HCT116 (cell line): ENCODE data around the gene C1orf50. TPM values are rescaled to one million over a fixed set of nuclear protein-coding genes. Genes with fewer than 3 reads are reported as not detected.

Experiments
- ATAC-seq: fragments of 200-7000 bp; cut with Tn5 transposase; 2 replicates; pipeline ENCODE4 v1.9.1; 2020; ENCODE audit warnings: mild to moderate bottlenecking, moderate library complexity
- BruUV-seq: library from RNA; stranded (reverse); fragments of 400-500 nt; replicated peaks from 2 replicates; lab custom pipeline; 2021; lab: Mats Ljungman, UMichigan
- CTCF ChIA-PET: fragments of 300-600 bp; sonication (Branson Sonifier 250); formaldehyde crosslinking; loops from one replicate; lab custom pipeline; 2021; ENCODE audit warnings: antibody characterized with exemption; lab: Charles Lee
- POLR2A ChIA-PET: fragments of 300-600, 350-600 bp; sonication (Branson Sonifier 250); formaldehyde crosslinking; loops from one replicate; lab custom pipeline; 2021; ENCODE audit warnings: antibody characterized with exemption; lab: Charles Lee
- RAD21 ChIA-PET, 2 experiments: fragments of 300-600 bp; sonication (Branson Sonifier 250); formaldehyde crosslinking; loops; one replicate each; lab custom pipeline; 2023; ENCODE audit warnings: low total read pairs in 2 of 2; ENCODE audit not compliant: uncharacterized antibody in 2 of 2, unreplicated experiment in 2 of 2, low non-redundant PET in 1 of 2; lab: Charles Lee
- DNase-seq: peaks from one replicate; pipeline ENCODE4 v3.0.0-alpha.2; 2010; ENCODE audit warnings: low read depth, low spot score
- H2AFZ ChIP-seq: fragments of 200-600 bp; shearing (Covaris generic), sonication (generic); 2 replicates; pipeline ENCODE4 v1.6.1; 2017; ENCODE audit warnings: low read depth, mixed run types, mixed read lengths, antibody characterized with exemption, low read length; ENCODE audit not compliant: poor library complexity, severe bottlenecking
- H3K27ac ChIP-seq: 2 replicates; pipeline ENCODE4 v1.5.1; 2012; ENCODE audit warnings: low read depth, low read length
- H3K27me3 ChIP-seq: fragments of 200-600 bp; sonication (generic); 2 replicates; pipeline ENCODE4 v1.6.1; 2016; ENCODE audit warnings: mixed run types, low read length, mixed read lengths; ENCODE audit not compliant: insufficient read depth
- H3K36me3 ChIP-seq, 2 experiments: fragments of 200-500 bp in 1 of 2; fragments of 200-600 bp in 1 of 2; sonication (Bioruptor generic) in 1 of 2; sonication (generic) in 1 of 2; 2 replicates each; pipeline versions ENCODE4 v1.5.1 to v1.6.1; 2014 to 2016; ENCODE audit warnings: low read length in 2 of 2, inconsistent platforms in 1 of 2, mixed read lengths in 1 of 2, mixed run types in 1 of 2; ENCODE audit not compliant: insufficient read depth in 2 of 2, control insufficient read depth in 1 of 2
- H3K4me1 ChIP-seq, 2 experiments: fragments of 200-600 bp in 1 of 2; sonication (generic) in 1 of 2; 2 replicates each; pipeline versions ENCODE4 v1.5.1 to v1.6.1; 2012 to 2017; ENCODE audit warnings: low read length in 2 of 2, inconsistent platforms in 1 of 2, mild to moderate bottlenecking in 1 of 2, mixed read lengths in 1 of 2, mixed run types in 1 of 2, moderate library complexity in 1 of 2; ENCODE audit not compliant: insufficient read depth in 2 of 2, control insufficient read depth in 1 of 2
- H3K4me2 ChIP-seq: fragments of 200-600 bp; sonication (generic); 2 replicates; pipeline ENCODE4 v1.6.1; 2017; ENCODE audit warnings: mixed run types, low read length, mixed read lengths
- H3K4me3 ChIP-seq, 2 experiments: fragments of 200-600 bp in 1 of 2; sonication (generic) in 1 of 2; replicated peaks in 1 of 2; 2 replicates each; pipeline ENCODE4 v1.5.1; 2011 to 2016; ENCODE audit warnings: low read length in 2 of 2, control low read depth in 1 of 2, low read depth in 1 of 2, mild to moderate bottlenecking in 1 of 2, mixed read lengths in 1 of 2, mixed run types in 1 of 2
- H3K79me2 ChIP-seq: fragments of 200-600 bp; sonication (generic); 2 replicates; pipeline ENCODE4 v1.6.1; 2017; ENCODE audit warnings: mild to moderate bottlenecking, mixed run types, low read length, moderate library complexity, mixed read lengths; ENCODE audit not compliant: insufficient read depth
- H3K9ac ChIP-seq: fragments of 200-600 bp; sonication (generic); 2 replicates; pipeline ENCODE4 v1.6.1; 2016; ENCODE audit warnings: low read length, mixed read lengths
- H3K9me2 ChIP-seq: fragments of 200-600 bp; sonication (generic), shearing (Covaris generic); 2 replicates; pipeline ENCODE4 v1.6.1; 2017; ENCODE audit warnings: mixed run types, mild to moderate bottlenecking, moderate library complexity; ENCODE audit not compliant: insufficient read depth
- H3K9me3 ChIP-seq, 2 experiments: fragments of 200-500 bp in 1 of 2; fragments of 200-600 bp in 1 of 2; sonication (Bioruptor generic) in 1 of 2; sonication (generic) in 1 of 2; 2 replicates each; pipeline ENCODE4 v1.6.1; 2014 to 2017; ENCODE audit warnings: low read length in 2 of 2, mixed read lengths in 2 of 2, inconsistent platforms in 1 of 2, low read depth in 1 of 2, mild to moderate bottlenecking in 1 of 2, mixed run types in 1 of 2, moderate library complexity in 1 of 2; ENCODE audit not compliant: control insufficient read depth in 1 of 2, insufficient read depth in 1 of 2
- H4K20me1 ChIP-seq: fragments of 200-600 bp; sonication (generic), shearing (Covaris generic); 2 replicates; pipeline ENCODE4 v1.6.1; 2017; ENCODE audit warnings: mixed run types, mild to moderate bottlenecking, moderate library complexity; ENCODE audit not compliant: insufficient read depth
- CBX3 ChIP-seq: IDR thresholded peaks from 2 replicates; pipeline ENCODE4 v1.6.1; 2012; ENCODE audit warnings: low read depth
- CTCF ChIP-seq, 3 experiments: fragments of 200-600 bp in 1 of 3; sonication (generic) in 1 of 3; IDR thresholded peaks in 2 of 3; conservative IDR thresholded peaks in 1 of 3; 2 replicates each; pipeline ENCODE4 v1.5.1; 2012 to 2017; ENCODE audit warnings: low read depth in 2 of 3, low read length in 2 of 3, antibody characterized with exemption in 1 of 3, borderline replicate concordance in 1 of 3, control low read depth in 1 of 3, mild to moderate bottlenecking in 1 of 3, mixed read lengths in 1 of 3, mixed run types in 1 of 3, moderate library complexity in 1 of 3; ENCODE audit not compliant: insufficient read depth in 1 of 3
- EGR1 ChIP-seq: IDR thresholded peaks from 2 replicates; pipeline ENCODE4 v1.6.1; 2012; ENCODE audit warnings: low read depth
- ELF1 ChIP-seq: IDR thresholded peaks from 2 replicates; pipeline ENCODE4 v1.6.1; 2012; ENCODE audit warnings: low read depth, borderline replicate concordance
- FOSL1 ChIP-seq: IDR thresholded peaks from 2 replicates; pipeline ENCODE4 v1.6.1; 2012; ENCODE audit warnings: low read depth
- JUND ChIP-seq: IDR thresholded peaks from 2 replicates; pipeline ENCODE4 v1.6.1; 2012
- RAD21 ChIP-seq: IDR thresholded peaks from 2 replicates; pipeline ENCODE4 v1.6.1; 2012; ENCODE audit warnings: low read depth, mild to moderate bottlenecking
- TCF7L2 ChIP-seq: IDR thresholded peaks from 2 replicates; pipeline ENCODE4 v1.7.0; 2011; ENCODE audit warnings: borderline replicate concordance, inconsistent platforms; ENCODE audit not compliant: insufficient read depth, insufficient read length; ENCODE audit errors: extremely low read depth
- YY1 ChIP-seq: IDR thresholded peaks from 2 replicates; pipeline ENCODE4 v1.6.1; 2011; ENCODE audit warnings: low read length, low read depth, moderate library complexity, mild to moderate bottlenecking; ENCODE audit not compliant: insufficient replicate concordance; ENCODE audit errors: extremely low read depth
- ZFX ChIP-seq: fragments of 450-650 bp; IDR thresholded peaks from 2 replicates; pipeline ENCODE4 v1.6.1; 2017
- intact Hi-C: fragments of 100-400 bp; cut with micrococcal nuclease; formaldehyde crosslinking; loops from 2 replicates; pipeline ENCODE4 v1.10.0; 2022
- total RNA-seq: library from RNA; stranded (reverse); gene quantifications from one replicate; pipeline ENCODE4 v1.2.1, GENCODE V29; 2021; ENCODE audit not compliant: unreplicated experiment
- TF ChIP-seq, protein P1 (sequence below): IDR thresholded peaks from 2 replicates; pipeline ENCODE4 v1.6.1; 2012
- TF ChIP-seq, protein P2 (sequence below): IDR thresholded peaks from 2 replicates; pipeline ENCODE4 v1.6.1; 2011; ENCODE audit warnings: mild to moderate bottlenecking, low read length, moderate library complexity; ENCODE audit not compliant: insufficient replicate concordance; ENCODE audit errors: extremely low read depth

Gene C1orf50
- total RNA-seq, 1 experiment from 2014 or later: 5.8 TPM

- ChIA-PET CTCF (interaction anchor here (1.1 to 4.0 kb wide), 5 partner anchors 10 to 316 kb away, joined by 5 to 23 read pairs (median 8); partner anchors contain the start of genes C1orf50 and P3H1), RAD21 (interaction anchor here in 1 of 2 experiments (0.8 kb wide), 1 partner anchor 9 kb away, joined by 3 read pairs; no protein-coding TSS in a partner anchor), POLR2A (no interaction called here)
- no peak overlapping the region for H3K4me2 ChIP-seq
- no peak overlapping the region for H3K4me3 ChIP-seq
- BruUV-seq: no TSS peak
- H2AFZ ChIP-seq: no peak overlapping the region
- H3K4me1 ChIP-seq: 0 out of 4 replicates have a peak, but pooled peaks cover 0 to 5% of the 10 kb centered on the region in 2 experiments
- no peaks in the 10 kb centered on the region for H3K79me2 ChIP-seq
- H3K9me3 ChIP-seq: no peaks in the 10 kb centered on the region
- H3K9ac ChIP-seq: no peak overlapping the region
- intact Hi-C loops: loop anchor here (2.0 kb wide), 1 partner anchor 178 kb away; no protein-coding TSS in a partner anchor
- peaks cover 9 to 34% of the 10 kb centered on the region in 2 experiments; a peak in 3 of 4 replicates for H3K36me3 ChIP-seq
- DNase-seq: peak; percentile 55
- TF ChIP-seq CTCF (IDR thresholded peaks at IDR 0.05 in 2 of 3, conservative IDR thresholded peaks at IDR 0.05 in 1 of 3; ENCODE audit: borderline replicate concordance in 1 of 3, insufficient read depth in 1 of 3, low read depth in 2 of 3, low read length in 2 of 3): peak; percentile 65 to 84 (median 81); a peak in 5 of 6 replicates
- TF ChIP-seq, protein P1, sequence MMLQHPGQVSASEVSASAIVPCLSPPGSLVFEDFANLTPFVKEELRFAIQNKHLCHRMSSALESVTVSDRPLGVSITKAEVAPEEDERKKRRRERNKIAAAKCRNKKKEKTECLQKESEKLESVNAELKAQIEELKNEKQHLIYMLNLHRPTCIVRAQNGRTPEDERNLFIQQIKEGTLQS: no peak; the same call in 1 of the 2 replicates
- no peak for TF ChIP-seq JUND
- no peak for TF ChIP-seq EGR1
- peak; percentile 64; the same call in 1 of the 2 replicates for TF ChIP-seq ELF1
- TF ChIP-seq FOSL1: no peak
- TF ChIP-seq ZFX: no peak
- TF ChIP-seq YY1: no peak
- TF ChIP-seq, protein P2, sequence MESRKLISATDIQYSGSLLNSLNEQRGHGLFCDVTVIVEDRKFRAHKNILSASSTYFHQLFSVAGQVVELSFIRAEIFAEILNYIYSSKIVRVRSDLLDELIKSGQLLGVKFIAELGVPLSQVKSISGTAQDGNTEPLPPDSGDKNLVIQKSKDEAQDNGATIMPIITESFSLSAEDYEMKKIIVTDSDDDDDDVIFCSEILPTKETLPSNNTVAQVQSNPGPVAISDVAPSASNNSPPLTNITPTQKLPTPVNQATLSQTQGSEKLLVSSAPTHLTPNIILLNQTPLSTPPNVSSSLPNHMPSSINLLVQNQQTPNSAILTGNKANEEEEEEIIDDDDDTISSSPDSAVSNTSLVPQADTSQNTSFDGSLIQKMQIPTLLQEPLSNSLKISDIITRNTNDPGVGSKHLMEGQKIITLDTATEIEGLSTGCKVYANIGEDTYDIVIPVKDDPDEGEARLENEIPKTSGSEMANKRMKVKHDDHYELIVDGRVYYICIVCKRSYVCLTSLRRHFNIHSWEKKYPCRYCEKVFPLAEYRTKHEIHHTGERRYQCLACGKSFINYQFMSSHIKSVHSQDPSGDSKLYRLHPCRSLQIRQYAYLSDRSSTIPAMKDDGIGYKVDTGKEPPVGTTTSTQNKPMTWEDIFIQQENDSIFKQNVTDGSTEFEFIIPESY: no peak
- peak; percentile 63 for TF ChIP-seq RAD21
- TF ChIP-seq CBX3: no peak
- no peak for TF ChIP-seq TCF7L2
- TF ChIP-seq, all 23 proteins: peak for 3
- Histone ChIP-seq H3K9me2 (no peaks in the 10 kb centered on the region), H4K20me1 (no peaks in the 10 kb centered on the region), H3K27me3 (no peaks in the 10 kb centered on the region), H3K27ac (no peak overlapping the region; the same call in 1 of the 2 replicates)
- ATAC-seq: peak; percentile 88
Observed at GRCh38 chr1:42756956-42757891, 9.8 kb upstream of the C1orf50 start.
